Measurements from ENCODE around the gene SLC6A12. TPM values are rescaled to one million over a fixed set of nuclear protein-coding genes. Genes with fewer than 3 reads are reported as not detected.

The SLC6A12 gene
- total RNA-seq, 4 donors from 2014 or later = 0.21 to 0.60 (median 0.39) TPM; not detected in 1

GRCh38 chr12:197911-198695, 15.9 kb downstream of the SLC6A12 start:
- Histone ChIP-seq H3K36me3 (no peaks in the 10 kb centered on the region), H3K27ac (no peak overlapping the region), H3K4me3 (no peak overlapping the region), H3K9me3 (no peaks in the 10 kb centered on the region), H3K27me3 (peaks cover 0 to 13% of the 10 kb centered on the region in 2 donors), H3K4me1 (peaks cover 0 to 8% (median 0%) of the 10 kb centered on the region in 4 donors)
- DNase-seq (ENCODE audit: low spot score in 2 of 2) = no peak
- TF ChIP-seq EP300 (IDR thresholded peaks at IDR 0.05) (no peak), POLR2A (IDR thresholded peaks at IDR 0.05) (no peak)
- TF ChIP-seq, protein P1, sequence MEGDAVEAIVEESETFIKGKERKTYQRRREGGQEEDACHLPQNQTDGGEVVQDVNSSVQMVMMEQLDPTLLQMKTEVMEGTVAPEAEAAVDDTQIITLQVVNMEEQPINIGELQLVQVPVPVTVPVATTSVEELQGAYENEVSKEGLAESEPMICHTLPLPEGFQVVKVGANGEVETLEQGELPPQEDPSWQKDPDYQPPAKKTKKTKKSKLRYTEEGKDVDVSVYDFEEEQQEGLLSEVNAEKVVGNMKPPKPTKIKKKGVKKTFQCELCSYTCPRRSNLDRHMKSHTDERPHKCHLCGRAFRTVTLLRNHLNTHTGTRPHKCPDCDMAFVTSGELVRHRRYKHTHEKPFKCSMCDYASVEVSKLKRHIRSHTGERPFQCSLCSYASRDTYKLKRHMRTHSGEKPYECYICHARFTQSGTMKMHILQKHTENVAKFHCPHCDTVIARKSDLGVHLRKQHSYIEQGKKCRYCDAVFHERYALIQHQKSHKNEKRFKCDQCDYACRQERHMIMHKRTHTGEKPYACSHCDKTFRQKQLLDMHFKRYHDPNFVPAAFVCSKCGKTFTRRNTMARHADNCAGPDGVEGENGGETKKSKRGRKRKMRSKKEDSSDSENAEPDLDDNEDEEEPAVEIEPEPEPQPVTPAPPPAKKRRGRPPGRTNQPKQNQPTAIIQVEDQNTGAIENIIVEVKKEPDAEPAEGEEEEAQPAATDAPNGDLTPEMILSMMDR (IDR thresholded peaks at IDR 0.05) = no peak
- 93 to 94% methylated on average over 9 to 11 of the region's 11 CpGs for WGBS, 2 donors

DNA sequence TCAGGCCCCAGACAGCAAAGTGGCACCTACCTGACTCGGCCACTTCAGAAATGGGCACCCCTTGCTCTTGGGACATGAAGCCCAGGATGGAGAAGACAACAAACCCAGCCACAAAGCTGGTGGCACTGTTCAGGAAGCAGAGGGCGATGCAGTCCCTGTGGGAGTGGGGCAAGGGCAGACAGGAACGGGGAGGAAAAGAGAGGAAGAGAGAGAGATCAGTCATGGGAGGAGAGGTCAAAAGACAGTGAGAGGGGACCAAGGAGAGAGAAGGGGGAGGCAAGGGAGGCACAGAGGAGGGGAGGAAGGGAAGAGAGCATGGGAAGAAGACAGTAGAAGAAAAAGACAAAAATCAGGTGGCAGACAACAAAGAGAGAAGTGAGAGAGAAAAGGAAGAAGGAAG, 16.6 kb downstream of the SLC6A12 start:
- Histone ChIP-seq H3K27ac (no peak overlapping the region), H3K27me3 (peaks cover 0 to 13% of the 10 kb centered on the region in 2 donors), H3K4me3 (no peak overlapping the region), H3K36me3 (no peaks in the 10 kb centered on the region), H3K4me1 (peaks cover 0 to 8% (median 0%) of the 10 kb centered on the region in 4 donors), H3K9me3 (no peaks in the 10 kb centered on the region)
- no peak for DNase-seq (ENCODE audit: low spot score in 2 of 2)
- 80 to 81% methylated on average over 3 of the region's 3 CpGs for WGBS, 2 donors
- TF ChIP-seq, protein P1 (IDR thresholded peaks at IDR 0.05) = no peak
- TF ChIP-seq EP300 (IDR thresholded peaks at IDR 0.05) = no peak

GRCh38 chr12:196436-196835, 17.5 kb downstream of the SLC6A12 start:
- DNase-seq (ENCODE audit: low spot score in 2 of 2) = no peak
- Histone ChIP-seq H3K4me3 (no peak overlapping the region), H3K4me1 (peaks cover 0 to 8% (median 0%) of the 10 kb centered on the region in 4 donors), H3K36me3 (no peaks in the 10 kb centered on the region), H3K27ac (no peak overlapping the region), H3K9me3 (no peaks in the 10 kb centered on the region), H3K27me3 (peaks cover 0 to 15% of the 10 kb centered on the region in 2 donors)
- 85 to 93% methylated on average over 4 of the region's 4 CpGs for WGBS, 2 donors
- TF ChIP-seq EP300 (IDR thresholded peaks at IDR 0.05) (no peak), POLR2A (IDR thresholded peaks at IDR 0.05) (no peak)
- TF ChIP-seq, protein P1 (IDR thresholded peaks at IDR 0.05) = no peak

GRCh38 chr12:195951-196350, 18.0 kb downstream of the SLC6A12 start:
- Histone ChIP-seq H3K4me3 (no peak overlapping the region), H3K27ac (no peak overlapping the region), H3K4me1 (peaks cover 0 to 8% (median 0%) of the 10 kb centered on the region in 4 donors), H3K27me3 (peaks cover 0 to 15% of the 10 kb centered on the region in 2 donors), H3K9me3 (no peaks in the 10 kb centered on the region), H3K36me3 (no peaks in the 10 kb centered on the region)
- WGBS, 2 donors = 86 to 90% methylated on average over 14 to 15 of the region's 15 CpGs
- DNase-seq (ENCODE audit: low spot score in 2 of 2) = no peak
- TF ChIP-seq, protein P1 (IDR thresholded peaks at IDR 0.05) = no peak
- TF ChIP-seq POLR2A (IDR thresholded peaks at IDR 0.05) = no peak

DNA sequence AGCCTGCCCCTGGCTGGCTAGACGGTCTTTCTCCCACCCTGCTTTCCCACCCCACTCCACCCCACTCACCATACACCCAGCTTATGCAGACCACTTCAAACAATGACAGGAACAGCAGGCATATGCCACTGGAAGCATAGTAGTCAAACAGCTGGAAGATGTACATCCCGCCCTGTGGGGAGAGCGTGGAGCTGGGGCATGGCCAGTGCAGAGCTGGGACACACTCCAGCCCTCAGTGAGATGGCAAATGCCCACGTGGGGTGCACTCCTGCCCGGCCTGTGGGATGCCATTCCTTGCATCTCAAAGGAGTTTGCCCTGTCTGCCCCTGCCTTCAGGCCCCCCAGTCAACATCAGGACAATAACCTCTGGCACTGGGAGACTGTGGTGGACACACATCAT, 18.8 kb downstream of the SLC6A12 start:
- Histone ChIP-seq H3K27ac (no peak overlapping the region), H3K27me3 (peaks cover 0 to 15% of the 10 kb centered on the region in 2 donors), H3K4me1 (peaks cover 0 to 8% (median 0%) of the 10 kb centered on the region in 4 donors), H3K9me3 (no peaks in the 10 kb centered on the region), H3K4me3 (no peak overlapping the region), H3K36me3 (no peaks in the 10 kb centered on the region)
- WGBS, 2 donors = 64 to 77% methylated on average over 5 of the region's 5 CpGs
- no peak for TF ChIP-seq POLR2A (IDR thresholded peaks at IDR 0.05)
- TF ChIP-seq, protein P1 (IDR thresholded peaks at IDR 0.05) = no peak
- TF ChIP-seq EP300 (IDR thresholded peaks at IDR 0.05) = no peak
- DNase-seq (ENCODE audit: low spot score in 2 of 2) = no peak
